PC-9 (cell line): ENCODE results near the gene SLAMF6. TPM values are rescaled to one million over a fixed set of nuclear protein-coding genes. Genes with fewer than 3 reads are reported as not detected.

Experiments used
- BruUV-seq: library from RNA; stranded (reverse); fragments of 400-500 nt; replicated peaks from 2 replicates; lab custom pipeline; 2021; lab: Mats Ljungman, UMichigan
- CTCF ChIA-PET: fragments of 300-600 bp; sonication (Branson Sonifier 250); formaldehyde crosslinking; loops from one replicate; lab custom pipeline; 2022; ENCODE audit warnings: antibody characterized with exemption; lab: Charles Lee
- POLR2A ChIA-PET: fragments of 300-600 bp; sonication (Branson Sonifier 250); formaldehyde crosslinking; loops from one replicate; lab custom pipeline; 2022; ENCODE audit warnings: antibody characterized with exemption; ENCODE audit not compliant: unreplicated experiment; lab: Charles Lee
- DNase-seq, 2 experiments: peaks; one replicate each; pipeline versions ENCODE4 v3.0.0 to v3.0.0-alpha.2; 2015 to 2022; ENCODE audit warnings: mixed read lengths in 1 of 2
- H2AFZ ChIP-seq: fragments of 200-600 bp; sonication (generic); 2 replicates; pipeline ENCODE4 v1.8.1; 2017; ENCODE audit warnings: antibody characterized with exemption
- H3F3A ChIP-seq: fragments of 200-600 bp; sonication (generic); 2 replicates; pipeline ENCODE4 v1.8.1; 2017; ENCODE audit warnings: antibody characterized with exemption, mild to moderate bottlenecking, low read depth; ENCODE audit not compliant: insufficient read depth
- H3K27ac ChIP-seq: fragments of 200-600 bp; sonication (generic); 2 replicates; pipeline ENCODE4 v1.6.1; 2016; ENCODE audit warnings: mixed run types
- H3K27me3 ChIP-seq: fragments of 200-600 bp; sonication (generic); 2 replicates; pipeline ENCODE4 v1.6.1; 2016; ENCODE audit warnings: low read depth, mixed run types; ENCODE audit not compliant: insufficient read depth
- H3K36me3 ChIP-seq: fragments of 200-600 bp; sonication (generic); 2 replicates; pipeline ENCODE4 v1.6.1; 2016; ENCODE audit warnings: low read depth, mixed run types
- H3K4me1 ChIP-seq: fragments of 200-600 bp; sonication (generic); replicated peaks from 2 replicates; pipeline ENCODE4 v1.6.1; 2016; ENCODE audit warnings: mixed run types; ENCODE audit not compliant: insufficient read depth
- H3K4me2 ChIP-seq: fragments of 200-600 bp; sonication (generic); 2 replicates; pipeline ENCODE4 v1.6.1; 2017; ENCODE audit warnings: mixed run types
- H3K4me3 ChIP-seq: fragments of 200-600 bp; sonication (generic); 2 replicates; pipeline ENCODE4 v1.6.1; 2016; ENCODE audit warnings: mixed run types
- H3K79me2 ChIP-seq: fragments of 200-600 bp; sonication (generic); 2 replicates; pipeline ENCODE4 v1.6.1; 2017; ENCODE audit warnings: low read depth, mixed run types
- H3K9me2 ChIP-seq: fragments of 200-600 bp; sonication (generic); 2 replicates; pipeline ENCODE4 v1.8.1; 2017; ENCODE audit warnings: mild to moderate bottlenecking; ENCODE audit not compliant: insufficient read depth
- H3K9me3 ChIP-seq: fragments of 200-600 bp; sonication (generic); 2 replicates; pipeline ENCODE4 v1.8.1; 2016; ENCODE audit warnings: low read depth; ENCODE audit not compliant: insufficient read depth
- H4K20me1 ChIP-seq: fragments of 200-600 bp; sonication (generic); 2 replicates; pipeline ENCODE4 v1.8.1; 2017; ENCODE audit not compliant: insufficient read depth
- EZH2 ChIP-seq: fragments of 200-600 bp; sonication (generic); IDR thresholded peaks from 2 replicates; pipeline ENCODE4 v1.8.0; 2017; ENCODE audit warnings: antibody characterized with exemption, low read depth
- intact Hi-C: fragments of 100-400 bp; cut with micrococcal nuclease; formaldehyde crosslinking; loops from one replicate; pipeline ENCODE4 v1.10.0; 2022; ENCODE audit not compliant: unreplicated experiment
- total RNA-seq: library from RNA; stranded (reverse); gene quantifications from 2 replicates; pipeline ENCODE4 v1.2.3, GENCODE V29; 2021
- TF ChIP-seq, protein P1 (sequence below): fragments of 200-600 bp; sonication (generic); conservative IDR thresholded peaks from 2 replicates; pipeline ENCODE4 v1.6.1; 2017; ENCODE audit warnings: mixed run types, antibody characterized with exemption, mild to moderate bottlenecking, moderate library complexity

The SLAMF6 gene
- total RNA-seq, 1 experiment from 2014 or later, result not detected

- Histone ChIP-seq H3K27me3 (peaks cover 28% of the 10 kb centered on the region), H3K36me3 (no peaks in the 10 kb centered on the region), H3K79me2 (no peaks in the 10 kb centered on the region), H3K27ac (no peak overlapping the region), H3K4me2 (no peak overlapping the region), H3K4me1 (no peaks in the 10 kb centered on the region), H4K20me1 (no peaks in the 10 kb centered on the region), H3F3A (no peaks in the 10 kb centered on the region), H3K9me2 (no peaks in the 10 kb centered on the region), H3K9me3 (no peaks in the 10 kb centered on the region), H2AFZ (no peak overlapping the region), H3K4me3 (no peak overlapping the region)
- CTCF ChIA-PET, result no interaction called here
- intact Hi-C loops, result no loop called here
- DNase-seq, result no peak
- POLR2A ChIA-PET, result no interaction called here
- TF ChIP-seq, protein P1, sequence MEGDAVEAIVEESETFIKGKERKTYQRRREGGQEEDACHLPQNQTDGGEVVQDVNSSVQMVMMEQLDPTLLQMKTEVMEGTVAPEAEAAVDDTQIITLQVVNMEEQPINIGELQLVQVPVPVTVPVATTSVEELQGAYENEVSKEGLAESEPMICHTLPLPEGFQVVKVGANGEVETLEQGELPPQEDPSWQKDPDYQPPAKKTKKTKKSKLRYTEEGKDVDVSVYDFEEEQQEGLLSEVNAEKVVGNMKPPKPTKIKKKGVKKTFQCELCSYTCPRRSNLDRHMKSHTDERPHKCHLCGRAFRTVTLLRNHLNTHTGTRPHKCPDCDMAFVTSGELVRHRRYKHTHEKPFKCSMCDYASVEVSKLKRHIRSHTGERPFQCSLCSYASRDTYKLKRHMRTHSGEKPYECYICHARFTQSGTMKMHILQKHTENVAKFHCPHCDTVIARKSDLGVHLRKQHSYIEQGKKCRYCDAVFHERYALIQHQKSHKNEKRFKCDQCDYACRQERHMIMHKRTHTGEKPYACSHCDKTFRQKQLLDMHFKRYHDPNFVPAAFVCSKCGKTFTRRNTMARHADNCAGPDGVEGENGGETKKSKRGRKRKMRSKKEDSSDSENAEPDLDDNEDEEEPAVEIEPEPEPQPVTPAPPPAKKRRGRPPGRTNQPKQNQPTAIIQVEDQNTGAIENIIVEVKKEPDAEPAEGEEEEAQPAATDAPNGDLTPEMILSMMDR, result no peak
- no peak for TF ChIP-seq EZH2
- no TSS peak for BruUV-seq
Observed at GRCh38 chr1:160488347-160489058, 34.6 kb downstream of the SLAMF6 start.

DNA sequence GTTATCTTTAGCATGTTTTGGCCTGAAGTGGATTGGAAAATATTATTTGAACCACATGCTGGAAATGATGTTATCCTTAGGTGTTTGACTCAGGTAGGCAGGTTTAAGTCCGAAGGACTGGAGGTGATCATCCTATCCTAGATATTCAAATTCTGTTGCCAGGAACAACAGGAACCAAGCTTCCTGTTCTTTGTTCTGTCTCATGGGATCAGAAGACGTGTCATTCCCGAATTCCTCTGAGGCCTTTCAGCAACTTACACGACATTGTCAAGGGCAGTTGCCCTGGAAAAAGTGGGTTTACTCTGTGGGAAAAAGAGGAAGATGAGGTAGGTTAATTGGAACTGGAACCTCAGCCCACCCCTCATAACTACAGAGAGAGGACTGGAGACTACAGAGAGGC is 36.6 kb downstream of the SLAMF6 start:
- POLR2A ChIA-PET, result no interaction called here
- no TSS peak for BruUV-seq

GRCh38 chr1:160483505-160484185 is 39.4 kb downstream of the SLAMF6 start:
- H3K36me3 ChIP-seq, result no peaks in the 10 kb centered on the region
- TF ChIP-seq, protein P1, result no peak
- TF ChIP-seq EZH2, result no peak
- H3K4me1 ChIP-seq, result no peaks in the 10 kb centered on the region
- H3K4me3 ChIP-seq, result no peak overlapping the region
- H4K20me1 ChIP-seq, result no peaks in the 10 kb centered on the region
- no peaks in the 10 kb centered on the region for H3K9me3 ChIP-seq
- H2AFZ ChIP-seq, result no peak overlapping the region
- peaks cover 30% of the 10 kb centered on the region; the same call in 1 of the 2 replicates for H3K27me3 ChIP-seq
- ChIA-PET POLR2A (no interaction called here), CTCF (no interaction called here)
- DNase-seq, result no peak
- H3K79me2 ChIP-seq, result no peaks in the 10 kb centered on the region
- H3F3A ChIP-seq, result no peaks in the 10 kb centered on the region
- no TSS peak for BruUV-seq
- no peaks in the 10 kb centered on the region for H3K9me2 ChIP-seq
- intact Hi-C loops, result no loop called here
- no peak overlapping the region for H3K4me2 ChIP-seq
- H3K27ac ChIP-seq, result no peak overlapping the region

More for the DNA sequence above, 36.6 kb downstream of the SLAMF6 start:
- TF ChIP-seq, protein P1, result no peak
- Histone ChIP-seq H4K20me1 (no peaks in the 10 kb centered on the region), H2AFZ (no peak overlapping the region), H3F3A (no peaks in the 10 kb centered on the region), H3K9me2 (no peaks in the 10 kb centered on the region), H3K4me3 (no peak overlapping the region), H3K9me3 (no peaks in the 10 kb centered on the region), H3K79me2 (no peaks in the 10 kb centered on the region), H3K36me3 (no peaks in the 10 kb centered on the region), H3K27me3 (peaks cover 28% of the 10 kb centered on the region), H3K4me2 (no peak overlapping the region), H3K4me1 (no peaks in the 10 kb centered on the region), H3K27ac (no peak overlapping the region)
- no peak for DNase-seq
- intact Hi-C loops, result no loop called here
- CTCF ChIA-PET, result no interaction called here
